Measurements from ENCODE around the gene PLA2G6. TPM values are rescaled to one million over a fixed set of nuclear protein-coding genes. Genes with fewer than 3 reads are reported as not detected.

PLA2G6 gene
- total RNA-seq, 1 experiment from 2014 or later: 18.7 TPM

DNA sequence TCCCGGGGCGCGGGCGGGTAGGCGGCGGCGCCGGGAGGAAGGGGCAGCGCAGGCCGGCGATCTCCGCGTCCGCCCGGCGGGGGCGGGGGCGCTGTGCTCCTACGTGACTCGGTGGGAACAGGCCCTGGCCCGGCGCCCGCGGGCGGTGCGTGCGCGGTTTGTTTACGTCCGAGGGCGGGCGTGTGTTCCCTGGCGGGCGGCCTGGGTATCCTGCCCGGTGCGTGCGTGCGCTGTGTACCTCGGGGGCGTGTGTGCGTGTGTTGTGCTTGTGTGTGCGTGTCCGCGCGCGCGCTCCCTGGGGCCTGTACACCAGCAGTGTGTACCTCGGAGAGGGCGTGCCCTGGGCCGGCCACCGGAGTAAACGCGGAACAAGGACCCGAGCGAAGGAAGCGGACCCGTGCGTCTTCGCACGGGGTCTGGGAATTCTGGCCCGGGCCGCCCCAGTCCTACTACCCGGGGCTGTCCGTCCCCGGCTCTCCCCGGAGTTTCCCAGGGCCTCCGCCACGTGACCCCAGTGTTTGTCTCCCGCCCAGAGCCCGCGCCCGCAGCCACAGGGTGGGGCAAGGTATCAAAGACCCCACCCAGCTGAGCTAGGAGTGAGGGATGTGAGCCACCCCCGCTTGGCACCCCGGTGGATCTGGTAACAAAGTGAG lies 20.9 kb upstream of the PLA2G6 start:
- Histone ChIP-seq H3K9me3 (no peaks in the 10 kb centered on the region), H3K36me3 (ENCODE audit: control insufficient read depth, insufficient read depth, low read length) (no peaks in the 10 kb centered on the region), H3K27me3 (replicated peaks; ENCODE audit: control insufficient read depth, insufficient read depth, low read length) (no peaks in the 10 kb centered on the region), H3K4me1 (peaks cover 9% of the 10 kb centered on the region; the same call in 1 of the 2 replicates), H3K4me3 (ENCODE audit: low read depth, low read length) (peak overlapping the region; percentile 99)
- Mint-ChIP-seq H3K27me3 (ENCODE audit: insufficient read depth, unreplicated experiment) (no peaks in the 10 kb centered on the region), H3K4me1 (ENCODE audit: low read depth, unreplicated experiment) (peaks cover 13% of the 10 kb centered on the region), H3K9me3 (ENCODE audit: unreplicated experiment) (no peaks in the 10 kb centered on the region), H3K4me3 (ENCODE audit: unreplicated experiment) (peak overlapping the region; percentile 78), H3K27ac (ENCODE audit: unreplicated experiment) (peak overlapping the region; percentile 43), H3K36me3 (ENCODE audit: insufficient read depth, unreplicated experiment) (peaks cover 29% of the 10 kb centered on the region)
- DNase-seq: peak; percentile 57 to 72
- POLR2A ChIA-PET: interaction anchor here (0.5 to 1.4 kb wide), 7 partner anchors 16 to 115 kb away, joined by 3 to 15 read pairs (median 5); partner anchors contain the start of gene PLA2G6
- CTCF ChIA-PET: interaction anchor here (0.6 to 1.6 kb wide), 4 partner anchors 16 to 150 kb away, joined by 3 to 6 read pairs (median 4); no protein-coding TSS in a partner anchor
- intact Hi-C loops (cut with micrococcal nuclease; ENCODE audit: unreplicated experiment): loop anchor here (2.0 to 5.0 kb wide), 2 partner anchors 22 to 370 kb away; partner anchors contain the start of genes DMC1 and PLA2G6
- TF ChIP-seq, protein P1, sequence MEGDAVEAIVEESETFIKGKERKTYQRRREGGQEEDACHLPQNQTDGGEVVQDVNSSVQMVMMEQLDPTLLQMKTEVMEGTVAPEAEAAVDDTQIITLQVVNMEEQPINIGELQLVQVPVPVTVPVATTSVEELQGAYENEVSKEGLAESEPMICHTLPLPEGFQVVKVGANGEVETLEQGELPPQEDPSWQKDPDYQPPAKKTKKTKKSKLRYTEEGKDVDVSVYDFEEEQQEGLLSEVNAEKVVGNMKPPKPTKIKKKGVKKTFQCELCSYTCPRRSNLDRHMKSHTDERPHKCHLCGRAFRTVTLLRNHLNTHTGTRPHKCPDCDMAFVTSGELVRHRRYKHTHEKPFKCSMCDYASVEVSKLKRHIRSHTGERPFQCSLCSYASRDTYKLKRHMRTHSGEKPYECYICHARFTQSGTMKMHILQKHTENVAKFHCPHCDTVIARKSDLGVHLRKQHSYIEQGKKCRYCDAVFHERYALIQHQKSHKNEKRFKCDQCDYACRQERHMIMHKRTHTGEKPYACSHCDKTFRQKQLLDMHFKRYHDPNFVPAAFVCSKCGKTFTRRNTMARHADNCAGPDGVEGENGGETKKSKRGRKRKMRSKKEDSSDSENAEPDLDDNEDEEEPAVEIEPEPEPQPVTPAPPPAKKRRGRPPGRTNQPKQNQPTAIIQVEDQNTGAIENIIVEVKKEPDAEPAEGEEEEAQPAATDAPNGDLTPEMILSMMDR (IDR thresholded peaks at IDR 0.05; ENCODE audit: insufficient read depth in 1 of 2, low read depth in 1 of 2, low read length in 1 of 2, severe bottlenecking in 1 of 2, unreplicated experiment in 1 of 2): no peak
- TSS peak; percentile 30 for BruUV-seq (replicated peaks)

DNA sequence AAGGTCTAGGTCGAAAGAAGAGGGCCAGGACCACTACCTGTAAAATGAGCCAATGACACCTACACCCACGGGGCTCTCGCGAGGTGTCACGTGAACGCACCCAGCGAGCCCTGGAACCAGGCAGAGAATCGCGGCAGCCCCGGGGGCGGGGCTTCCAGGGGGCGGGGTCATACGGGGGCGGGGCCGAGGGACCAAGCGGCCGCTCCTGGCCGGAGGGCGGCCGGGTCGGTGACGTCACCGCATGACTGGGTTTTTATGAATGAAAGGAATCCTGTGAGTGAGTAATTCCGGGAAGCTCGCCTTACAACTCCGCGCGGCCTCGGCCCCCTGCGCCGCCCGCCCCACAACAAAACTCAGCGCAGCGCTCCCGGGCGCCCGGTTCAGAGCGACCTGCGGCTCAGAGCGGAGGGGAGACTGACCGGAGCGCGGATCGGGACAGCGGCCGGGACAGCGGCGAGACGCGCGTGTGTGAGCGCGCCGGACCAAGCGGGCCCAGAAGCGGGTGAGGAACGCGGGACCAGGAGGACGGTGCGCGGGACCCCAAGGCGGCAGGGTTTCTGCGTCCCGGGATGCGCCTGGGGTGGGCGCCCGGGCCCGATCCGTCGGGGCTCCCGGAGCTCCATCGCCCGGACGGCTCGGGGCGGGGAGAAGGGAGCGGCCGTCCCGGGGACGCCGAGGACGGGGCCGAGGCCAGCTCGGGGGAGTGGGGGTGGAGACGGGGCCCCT lies 20.2 kb upstream of the PLA2G6 start, which contains the start of gene MAFF:
Gene MAFF (plus strand): TSS at position 284 of the 726 bp plus-strand sequence. CDS start 11,860 bp downstream, outside the sequence.
- Mint-ChIP-seq H3K27ac (ENCODE audit: unreplicated experiment) (peak within 1 kb of the TSS; percentile 43), H3K27me3 (ENCODE audit: insufficient read depth, unreplicated experiment) (no peaks in the 10 kb centered on the region), H3K9me3 (ENCODE audit: unreplicated experiment) (no peaks in the 10 kb centered on the region), H3K4me3 (ENCODE audit: unreplicated experiment) (peak within 1 kb of the TSS; percentile 78), H3K36me3 (ENCODE audit: insufficient read depth, unreplicated experiment) (peaks cover 29% of the 10 kb centered on the region), H3K4me1 (ENCODE audit: low read depth, unreplicated experiment) (peaks cover 13% of the 10 kb centered on the region)
- Histone ChIP-seq H3K27me3 (replicated peaks; ENCODE audit: control insufficient read depth, insufficient read depth, low read length) (no peaks in the 10 kb centered on the region), H3K9me3 (no peaks in the 10 kb centered on the region), H3K4me3 (ENCODE audit: low read depth, low read length) (peak within 1 kb of the TSS; percentile 99), H3K36me3 (ENCODE audit: control insufficient read depth, insufficient read depth, low read length) (no peaks in the 10 kb centered on the region), H3K4me1 (peaks cover 9% of the 10 kb centered on the region; the same call in 1 of the 2 replicates)
- TF ChIP-seq, protein P1 (IDR thresholded peaks at IDR 0.05; ENCODE audit: insufficient read depth in 1 of 2, low read depth in 1 of 2, low read length in 1 of 2, severe bottlenecking in 1 of 2, unreplicated experiment in 1 of 2): no peak
- peak; percentile 95 to 96 for DNase-seq
- intact Hi-C loops (cut with micrococcal nuclease; ENCODE audit: unreplicated experiment): loop anchor here (2.0 to 5.0 kb wide), 3 partner anchors 15 to 370 kb away; partner anchors contain the start of genes DMC1 and PLA2G6
- POLR2A ChIA-PET: interaction anchor here (0.5 to 1.4 kb wide), 9 partner anchors 16 to 394 kb away, joined by 3 to 15 read pairs (median 5); partner anchors contain the start of genes GCAT and PLA2G6
- CTCF ChIA-PET: interaction anchor here (0.6 to 1.6 kb wide), 4 partner anchors 20 to 150 kb away, joined by 3 to 6 read pairs (median 4); partner anchors contain the start of gene PLA2G6
- BruUV-seq (replicated peaks): no TSS peak

DNA sequence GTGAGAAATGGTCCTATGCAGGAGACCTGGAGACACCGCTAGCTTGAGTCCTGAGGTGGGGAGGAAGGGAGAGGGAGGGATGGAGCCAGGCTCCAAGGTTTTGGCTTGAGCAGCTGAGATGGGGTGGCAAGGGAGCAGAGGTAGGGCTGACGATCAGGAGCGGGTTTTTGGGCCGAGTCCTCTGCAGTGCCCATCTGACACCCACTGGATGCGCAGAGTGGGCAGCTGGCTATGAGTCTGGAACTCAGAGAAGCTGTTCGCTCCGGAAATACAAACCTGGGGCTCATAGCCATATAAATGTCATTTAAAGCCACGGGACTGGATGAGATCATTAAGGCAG lies 19.7 kb upstream of the PLA2G6 start:
- peak overlapping the region; percentile 23 for H3K4me3 ChIP-seq (ENCODE audit: low read depth, low read length)
- H3K9me3 Mint-ChIP-seq (ENCODE audit: unreplicated experiment): no peaks in the 10 kb centered on the region
- CTCF ChIA-PET: interaction anchor here (0.7 to 1.6 kb wide), 4 partner anchors 20 to 149 kb away, joined by 3 to 6 read pairs (median 4); partner anchors contain the start of gene PLA2G6
- no peaks in the 10 kb centered on the region for H3K27me3 ChIP-seq (replicated peaks; ENCODE audit: control insufficient read depth, insufficient read depth, low read length)
- TF ChIP-seq, protein P1 (IDR thresholded peaks at IDR 0.05; ENCODE audit: insufficient read depth in 1 of 2, low read depth in 1 of 2, low read length in 1 of 2, severe bottlenecking in 1 of 2, unreplicated experiment in 1 of 2): no peak
- peaks cover 9% of the 10 kb centered on the region; the same call in 1 of the 2 replicates for H3K4me1 ChIP-seq
- H3K4me3 Mint-ChIP-seq (ENCODE audit: unreplicated experiment): peak overlapping the region; percentile 78
- H3K27ac Mint-ChIP-seq (ENCODE audit: unreplicated experiment): peak overlapping the region; percentile 43
- intact Hi-C loops (cut with micrococcal nuclease; ENCODE audit: unreplicated experiment): loop anchor here (2.0 to 5.0 kb wide), 2 partner anchors 15 to 371 kb away; partner anchors contain the start of gene DMC1
- no peak for DNase-seq
- H3K9me3 ChIP-seq: no peaks in the 10 kb centered on the region
- H3K36me3 ChIP-seq (ENCODE audit: control insufficient read depth, insufficient read depth, low read length): no peaks in the 10 kb centered on the region
- H3K4me1 Mint-ChIP-seq (ENCODE audit: low read depth, unreplicated experiment): peaks cover 13% of the 10 kb centered on the region
- POLR2A ChIA-PET: interaction anchor here (0.6 to 1.4 kb wide), 7 partner anchors 15 to 393 kb away, joined by 4 to 15 read pairs (median 5); partner anchors contain the start of genes GCAT and PLA2G6
- H3K36me3 Mint-ChIP-seq (ENCODE audit: insufficient read depth, unreplicated experiment): peaks cover 28% of the 10 kb centered on the region
- H3K27me3 Mint-ChIP-seq (ENCODE audit: insufficient read depth, unreplicated experiment): no peaks in the 10 kb centered on the region
- BruUV-seq (replicated peaks): no TSS peak

Measured in Caco-2 (cell line).